RKO (cell line): ENCODE measurements around the gene CFAP299.

Experiments used
- DNase-seq: peaks from one replicate; pipeline ENCODE4 v3.0.0-alpha.2; 2016; ENCODE audit warnings: low spot score

CFAP299 gene

DNA sequence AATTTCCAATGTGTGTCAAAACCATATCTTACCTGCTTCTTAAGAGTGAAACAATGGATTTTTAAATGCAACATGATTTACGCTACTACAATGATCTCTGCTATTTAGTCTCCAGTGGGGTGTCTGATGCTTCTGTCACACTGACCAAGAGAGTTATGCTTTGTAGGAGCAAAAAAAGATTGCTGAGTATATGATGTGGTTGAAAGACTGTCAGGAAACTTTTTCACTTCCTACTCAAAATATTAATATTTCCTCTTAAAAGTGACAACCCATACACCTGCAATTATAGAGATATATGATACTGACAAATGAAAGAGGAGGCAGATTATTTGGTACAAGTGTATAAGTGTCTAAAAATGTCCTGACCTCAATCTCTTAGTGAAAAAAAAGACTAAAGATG, 589.8 kb downstream of the CFAP299 start:
- no peak for DNase-seq

DNA sequence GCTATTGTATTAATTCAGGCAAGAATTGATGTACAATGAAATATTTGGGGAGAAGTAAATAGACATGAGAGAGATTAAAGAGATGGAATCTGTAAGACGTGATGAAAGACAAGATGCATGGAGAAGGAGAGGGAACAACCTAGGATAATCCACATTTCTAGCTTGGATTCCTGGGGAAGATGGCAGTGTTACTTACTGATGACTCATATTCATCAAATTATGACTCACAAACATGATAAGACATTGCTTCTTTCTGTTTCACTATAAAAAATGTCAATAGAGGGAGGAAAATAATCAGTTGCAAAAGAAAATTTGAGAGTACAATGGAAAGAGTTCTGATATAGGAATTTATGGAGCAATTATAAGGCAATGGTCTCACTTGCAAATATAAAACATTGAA, 590.9 kb downstream of the CFAP299 start:
- peak; percentile 59 for DNase-seq

DNA sequence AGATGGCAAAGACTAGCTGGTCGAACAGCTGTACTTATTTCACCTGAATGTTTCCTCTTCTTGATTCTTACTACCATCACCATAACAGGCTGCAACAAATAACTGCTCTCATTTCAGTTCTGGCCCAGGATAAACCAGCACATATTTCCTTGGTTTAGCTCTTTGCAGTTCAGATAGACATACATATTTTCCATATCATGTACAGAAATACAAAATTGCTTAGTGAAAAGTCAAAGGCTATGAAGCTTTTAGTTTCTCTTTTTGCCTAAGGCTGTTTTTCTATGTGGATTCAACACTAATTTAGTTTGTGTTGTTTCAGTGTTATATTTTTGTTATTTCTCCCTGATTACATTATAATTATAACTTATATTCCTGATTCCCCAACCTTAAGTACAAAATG, 591.4 kb downstream of the CFAP299 start:
- no peak for DNase-seq

DNA sequence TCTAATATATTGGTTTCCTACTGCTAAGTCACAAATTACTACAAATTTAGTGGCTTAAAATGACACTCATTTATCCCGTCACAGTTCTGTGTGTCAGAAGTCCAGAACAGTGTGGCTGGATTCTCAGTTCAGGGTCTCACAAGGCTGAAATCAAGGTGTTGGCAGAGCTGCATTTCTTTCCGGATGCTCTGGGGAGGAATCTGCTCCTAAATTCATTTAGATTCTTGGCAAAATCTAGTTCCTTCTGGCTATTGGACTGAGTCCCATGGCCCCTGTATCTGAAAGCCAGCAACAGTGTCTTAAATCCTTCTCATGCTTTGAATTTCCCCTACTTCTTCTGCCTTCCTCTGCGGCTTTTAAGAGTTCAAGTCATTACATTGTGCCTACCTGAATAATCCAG, 591.9 kb downstream of the CFAP299 start:
- no peak for DNase-seq

DNA sequence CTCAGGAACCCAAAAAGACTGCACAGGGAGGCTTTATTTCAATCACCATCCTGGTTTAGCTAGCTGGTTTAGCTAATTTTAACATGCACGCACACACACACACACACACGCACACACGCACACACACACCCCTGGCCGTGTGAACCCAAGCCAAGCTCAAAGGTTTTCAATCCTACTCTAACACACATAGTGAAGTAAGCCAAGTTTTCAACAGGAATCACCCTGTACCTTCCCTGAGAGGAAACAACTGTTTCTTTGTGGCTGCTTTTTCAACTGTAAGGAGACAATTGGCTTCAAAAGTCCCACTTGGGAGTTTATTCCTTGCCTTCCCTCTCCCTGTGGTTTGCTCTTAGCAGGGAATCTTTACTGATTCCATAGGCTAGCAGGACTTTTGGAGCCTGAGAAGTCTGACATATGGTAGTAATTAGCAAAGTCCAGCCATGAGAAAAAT, 596.1 kb downstream of the CFAP299 start:
- no peak for DNase-seq

DNA sequence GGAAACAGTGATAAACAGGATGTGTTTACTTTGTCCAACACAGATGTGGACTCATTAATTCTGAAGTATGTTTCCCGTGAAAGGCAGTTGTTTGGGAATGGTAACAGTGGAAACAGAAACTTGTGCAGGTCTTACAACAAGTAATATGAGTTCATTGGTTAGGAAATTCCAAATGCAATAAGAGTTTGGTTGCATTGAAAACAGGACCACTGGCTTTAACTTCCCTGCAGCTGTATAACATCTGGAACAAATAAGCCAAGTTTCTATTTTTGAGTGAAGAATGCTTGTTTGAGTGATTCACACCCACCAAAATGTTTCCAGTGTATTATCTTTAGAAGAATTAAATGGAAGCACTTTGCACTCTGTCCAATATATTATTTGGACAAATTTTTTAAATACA, 612.6 kb downstream of the CFAP299 start:
- no peak for DNase-seq

DNA sequence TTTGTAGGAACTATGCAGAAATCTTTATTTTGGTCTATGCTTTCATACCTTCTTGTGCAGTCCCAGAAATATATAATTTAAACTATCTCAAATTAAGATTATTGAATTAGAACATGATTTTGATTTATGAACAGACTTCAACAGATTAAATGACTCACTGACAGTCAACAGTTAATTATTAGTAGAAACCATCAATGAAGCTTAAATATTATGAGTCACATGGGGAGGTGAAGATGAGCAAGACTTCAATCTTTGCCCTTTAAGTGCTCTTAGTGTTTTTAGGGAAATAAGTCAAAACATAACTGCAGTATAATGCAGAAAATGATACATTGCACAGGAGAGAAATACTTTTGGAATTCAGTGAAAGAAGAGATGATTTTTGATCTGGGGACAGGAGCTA, 613.5 kb downstream of the CFAP299 start:
- DNase-seq = no peak

DNA sequence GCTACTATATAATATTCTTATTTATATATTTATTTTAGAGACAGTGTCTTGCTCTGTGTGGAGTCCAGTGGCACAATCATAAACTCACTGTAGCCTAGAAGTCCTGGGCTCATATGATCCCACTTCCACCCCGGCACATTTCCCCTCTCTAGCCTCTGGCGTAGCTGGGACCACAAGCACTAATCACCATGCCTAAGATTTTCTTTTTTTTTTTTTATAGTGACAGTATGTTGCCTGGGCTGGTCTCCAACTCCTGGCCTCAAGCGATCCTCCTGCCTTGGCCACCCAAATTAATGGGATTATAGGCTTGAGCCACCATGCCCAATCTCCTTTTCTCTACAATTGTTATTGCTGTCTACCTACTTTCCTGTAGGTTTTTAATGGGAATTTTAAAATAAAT, 620.9 kb downstream of the CFAP299 start:
- no peak for DNase-seq

DNA sequence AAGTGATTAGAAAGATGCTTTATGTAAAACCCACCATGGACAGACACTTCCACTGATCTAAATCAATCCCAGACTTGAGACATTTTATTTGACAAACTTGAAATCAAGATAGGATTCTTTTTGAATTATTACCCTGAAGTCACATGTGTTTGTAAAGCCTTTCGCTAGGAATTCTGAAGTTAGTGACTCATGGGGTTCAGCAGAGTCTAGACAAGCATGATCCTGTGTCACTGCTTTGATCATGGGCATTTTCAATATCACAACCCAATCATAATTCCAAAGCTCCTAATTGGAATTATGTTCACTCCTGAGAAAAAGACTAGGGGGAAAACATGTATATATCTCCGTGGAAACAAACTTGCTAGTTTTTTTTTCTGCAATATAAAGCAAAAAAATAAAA, 627.5 kb downstream of the CFAP299 start:
- peak; percentile 37 for DNase-seq

DNA sequence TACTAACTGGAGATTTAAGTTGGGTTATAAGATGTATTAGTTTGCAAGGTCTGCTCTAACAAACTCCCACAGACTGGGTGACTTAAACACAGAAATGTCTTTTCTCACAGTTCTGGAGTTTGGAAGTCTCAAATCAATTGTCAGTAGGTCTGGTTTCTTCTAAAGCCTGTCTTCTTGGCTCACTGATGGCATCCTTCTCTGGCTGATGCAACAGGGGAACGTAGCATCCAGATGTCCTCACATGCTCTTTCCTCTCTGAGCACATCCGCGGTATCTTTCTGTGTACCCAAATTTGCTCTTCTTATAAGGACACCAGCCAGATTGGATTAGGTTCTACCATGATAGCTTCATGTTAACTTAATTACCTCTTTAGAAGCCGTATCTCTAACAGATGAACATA, 631.8 kb downstream of the CFAP299 start:
- no peak for DNase-seq

DNA sequence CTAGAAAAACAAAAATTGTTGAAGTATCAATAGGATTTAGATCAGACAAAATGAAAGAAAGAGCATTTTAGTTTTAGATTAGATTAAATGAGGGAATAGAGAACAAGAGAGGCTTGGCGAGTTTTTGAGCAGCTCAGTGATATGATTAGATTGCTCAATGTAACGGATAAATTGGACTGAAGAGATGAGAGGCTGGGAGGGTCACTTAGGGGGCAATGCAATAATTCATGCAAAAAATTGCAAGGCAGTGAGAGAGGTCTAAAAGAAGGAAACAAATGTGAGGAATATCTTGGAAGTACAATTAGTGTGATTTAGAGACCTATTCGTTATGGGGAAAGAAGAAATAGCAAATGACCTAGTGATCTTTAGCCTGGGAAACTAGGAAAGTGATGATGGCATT, 644.7 kb downstream of the CFAP299 start:
- no peak for DNase-seq

DNA sequence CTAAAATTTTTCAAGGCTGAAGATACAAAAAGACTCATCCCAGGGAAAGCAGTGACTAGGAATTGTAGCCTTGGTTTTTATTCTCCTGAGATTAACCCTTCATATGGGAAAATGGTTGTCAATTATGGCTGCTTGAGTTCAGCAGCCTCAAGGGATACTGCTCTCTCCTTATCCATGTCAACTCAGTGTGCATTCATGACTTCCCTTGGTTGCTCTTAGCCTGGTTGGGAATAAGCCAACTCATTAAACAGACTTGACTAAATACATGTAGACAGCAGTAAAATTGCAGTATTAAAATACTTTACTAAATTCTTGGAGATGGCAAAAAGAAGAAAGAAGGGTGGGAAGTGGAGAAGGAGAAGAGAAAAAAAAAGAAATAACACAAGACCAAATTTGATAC, 650.5 kb downstream of the CFAP299 start:
- DNase-seq = no peak

DNA sequence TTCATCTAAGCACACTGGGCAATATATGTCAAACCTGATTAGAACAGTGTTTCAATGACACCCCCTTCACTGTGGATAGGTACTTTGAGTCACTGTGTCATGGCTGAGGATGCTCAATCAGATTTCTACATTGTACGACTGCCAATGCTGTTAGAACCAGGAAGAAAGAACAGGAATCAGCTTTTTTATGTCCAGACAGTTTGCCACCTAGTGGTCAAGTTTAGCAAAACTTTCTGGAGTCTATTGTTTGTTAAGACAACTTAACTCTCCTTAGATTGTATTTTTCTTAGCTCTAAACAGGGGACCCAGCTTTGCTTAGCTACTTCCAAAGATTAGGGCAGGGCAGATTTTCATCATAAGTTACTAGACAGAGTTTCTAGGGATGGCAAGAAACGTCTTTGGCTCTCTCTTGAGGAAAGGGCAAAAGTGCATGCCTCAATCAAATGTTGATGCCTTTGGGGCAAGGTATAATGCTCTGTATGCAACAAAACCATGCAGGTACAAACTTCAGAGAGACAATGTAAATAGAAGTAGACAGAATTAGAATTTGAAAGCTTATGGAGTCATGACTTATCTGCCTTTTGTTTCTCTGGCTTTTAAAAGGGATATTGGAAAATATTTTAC, 654.5 kb downstream of the CFAP299 start:
- DNase-seq = peak; percentile 81

DNA sequence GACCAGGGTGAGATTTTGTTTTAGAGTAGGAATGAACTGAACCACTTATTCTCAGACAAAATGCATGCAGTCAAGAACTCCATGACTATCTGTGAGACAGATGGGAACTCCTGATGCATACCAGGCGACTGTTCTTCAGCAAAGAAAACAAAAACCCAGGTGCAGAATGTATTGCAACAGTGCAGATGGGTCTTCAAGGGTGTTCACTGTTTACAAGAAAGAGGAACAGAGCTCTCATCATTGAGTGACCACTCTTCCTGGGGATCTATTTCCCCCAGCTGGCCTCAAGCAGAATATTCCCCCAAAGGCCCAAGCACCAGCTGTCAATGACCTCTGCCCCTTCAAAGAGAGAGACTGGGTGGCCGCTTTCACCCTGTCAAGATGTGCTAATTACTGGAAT, 655.3 kb downstream of the CFAP299 start:
- DNase-seq = no peak

DNA sequence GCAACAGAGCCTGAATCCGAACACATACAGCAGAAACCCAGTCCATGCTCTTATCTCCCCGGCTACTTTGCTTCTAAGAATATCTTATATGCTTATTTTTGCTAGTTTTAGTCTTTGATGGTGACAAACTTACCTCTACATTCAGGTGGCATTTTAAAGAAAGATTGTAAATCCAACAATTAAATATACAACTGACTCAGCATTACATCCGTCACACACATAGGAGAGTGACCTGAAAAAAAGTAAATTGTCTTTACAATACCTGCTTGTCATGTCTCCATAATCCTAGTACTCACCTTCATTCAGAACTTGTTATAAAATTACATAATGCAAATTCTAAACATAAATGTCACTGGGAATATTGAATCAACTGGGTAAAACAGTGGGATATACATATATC, 664.4 kb downstream of the CFAP299 start:
- no peak for DNase-seq

DNA sequence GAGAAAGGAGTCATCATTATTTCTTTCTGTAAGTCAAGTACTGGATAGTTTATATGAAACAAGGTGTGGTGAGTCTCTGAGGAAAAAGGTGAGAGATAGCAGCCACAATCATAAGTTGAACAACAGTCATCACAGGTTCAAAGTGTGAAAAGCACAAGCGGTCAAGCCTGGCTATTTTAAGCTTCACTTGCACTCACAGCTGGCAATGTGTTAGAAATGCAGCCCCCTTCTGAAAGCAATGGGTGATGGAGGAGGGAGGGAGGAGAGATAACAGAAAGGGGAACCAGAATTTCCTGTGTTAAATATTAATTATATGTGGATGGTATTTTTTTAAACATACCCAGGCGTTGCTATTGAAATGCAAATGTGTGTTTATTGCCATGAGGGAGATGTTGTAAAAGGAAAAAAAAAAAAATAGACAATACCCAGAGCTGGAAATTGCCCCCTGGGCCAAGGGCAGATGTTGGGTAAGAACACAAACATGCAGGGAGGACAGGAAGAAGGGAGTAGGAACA, 668.1 kb downstream of the CFAP299 start:
- DNase-seq = no peak

DNA sequence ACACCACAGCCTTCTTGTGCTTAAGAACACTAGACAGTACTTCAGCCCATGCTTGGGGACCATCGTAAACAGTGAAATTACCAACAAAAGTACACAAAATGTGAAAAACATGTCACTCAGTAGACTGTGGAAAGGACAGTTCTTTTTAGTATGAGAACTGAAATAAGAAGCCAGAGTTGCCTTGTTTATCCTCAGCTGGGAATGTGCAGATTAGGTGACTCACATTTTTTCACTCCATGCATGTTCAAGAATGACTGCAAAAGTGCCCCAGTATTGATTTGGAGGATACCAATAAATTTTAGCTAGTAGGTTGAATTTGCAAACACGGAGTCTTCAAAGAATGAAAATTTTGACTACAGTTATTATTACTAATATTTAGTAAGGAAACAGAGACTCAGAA, 671.9 kb downstream of the CFAP299 start:
- DNase-seq = no peak
